Left lobe of liver (tissue), 2 donors: ENCODE measurements around the gene CCDC74B. TPM values are rescaled to one million over a fixed set of nuclear protein-coding genes. Genes with fewer than 3 reads are reported as not detected.
"Not testable (repeated sequence)": the region's sequence is repeated elsewhere in the genome, so short reads cannot be mapped to it uniquely, and the experiment has no call there.

ENCODE experiments used
- ATAC-seq: fragments of 200-7000 bp; cut with Tn5 transposase; one replicate; pipeline ENCODE4 v1.9.1; 2020; ENCODE audit warnings: mild to moderate bottlenecking, moderate library complexity
- DNase-seq: peaks from one replicate; pipeline ENCODE4 v3.0.0-alpha.2; 2020; ENCODE audit warnings: low spot score
- total RNA-seq: library from RNA; stranded (reverse); gene quantifications from one replicate; pipeline ENCODE4 v1.2.1, GENCODE V29; 2021
- donor health status: DM: no; HTN: no; CAD: no; lungs with moderate emphysema.
- donor health status: DM: no; HTN: yes; CAD: no.

CCDC74B gene
- total RNA-seq, result not detected

GRCh38 chr2:130145006-130145414 is at the start of gene CCDC74B:
Gene CCDC74B, minus strand, starts transcription at chr2:130145112. Its CDS starts 116 bp downstream, at chr2:130144996.
- DNase-seq (peak; percentile 46), ATAC-seq (peak; percentile 84)

- not testable (repeated sequence) for ATAC-seq, DNase-seq
Observed at GRCh38 chr2:130193824-130194223, 48.9 kb upstream of the CCDC74B start.

- DNase-seq, ATAC-seq: not testable (repeated sequence)
Observed at GRCh38 chr2:130192451-130192850, 47.5 kb upstream of the CCDC74B start.

GRCh38 chr2:130191319-130191718 is 46.4 kb upstream of the CCDC74B start:
- DNase-seq, ATAC-seq: not testable (repeated sequence)

GRCh38 chr2:130190237-130190636 is 45.3 kb upstream of the CCDC74B start:
- DNase-seq (no peak), ATAC-seq (no peak)

- ATAC-seq, DNase-seq: not testable (repeated sequence)
Observed at GRCh38 chr2:130188958-130189357, 44.0 kb upstream of the CCDC74B start.

GRCh38 chr2:130187859-130188792 is 43.2 kb upstream of the CCDC74B start:
- ATAC-seq, DNase-seq: not testable (repeated sequence)

- no peak for ATAC-seq
- no peak for DNase-seq
Observed at GRCh38 chr2:130187268-130187667, 42.4 kb upstream of the CCDC74B start.

- DNase-seq, result no peak
Observed at GRCh38 chr2:130186391-130186790, 41.5 kb upstream of the CCDC74B start.

GRCh38 chr2:130185896-130186295 is 41.0 kb upstream of the CCDC74B start:
- no peak for ATAC-seq
- no peak for DNase-seq

More at GRCh38 chr2:130186391-130186790, 41.5 kb upstream of the CCDC74B start:
- ATAC-seq, result no peak

GRCh38 chr2:130185436-130185835 is 40.5 kb upstream of the CCDC74B start:
- no peak for ATAC-seq
- DNase-seq, result no peak

GRCh38 chr2:130183512-130184373 is 38.8 kb upstream of the CCDC74B start:
- DNase-seq (no peak), ATAC-seq (no peak)

GRCh38 chr2:130182826-130183511 is 38.1 kb upstream of the CCDC74B start:
- DNase-seq, ATAC-seq: not testable (repeated sequence)

- DNase-seq, result peak; percentile 91
- ATAC-seq, result peak; percentile 93
Observed at GRCh38 chr2:130181880-130182682, 37.2 kb upstream of the CCDC74B start, which contains the start of gene MZT2B. Gene MZT2B, plus strand, starts transcription at chr2:130182262. Its CDS starts 21 bp downstream, at chr2:130182283.

- peak; percentile 86 for ATAC-seq
Observed at GRCh38 chr2:130181325-130181879, 36.5 kb upstream of the CCDC74B start, which contains the start of gene SMPD4. Gene SMPD4, minus strand, starts transcription at chr2:130181602. Its CDS starts 5,010 bp downstream, at chr2:130176592.

GRCh38 chr2:130180404-130181324 is 35.8 kb upstream of the CCDC74B start:
- ATAC-seq, DNase-seq: not testable (repeated sequence)

More at GRCh38 chr2:130181325-130181879, 36.5 kb upstream of the CCDC74B start, which contains the start of gene SMPD4:
- peak; percentile 97 for DNase-seq

GRCh38 chr2:130174866-130175265 is 30.0 kb upstream of the CCDC74B start:
- ATAC-seq, result not testable (repeated sequence)

GRCh38 chr2:130169896-130170295 is 25.0 kb upstream of the CCDC74B start:
- DNase-seq, result no peak
- ATAC-seq, result no peak

More at GRCh38 chr2:130174866-130175265, 30.0 kb upstream of the CCDC74B start:
- DNase-seq, result not testable (repeated sequence)
